SW 1271 (cell line): ENCODE measurements around the gene NHSL1.
A peak's percentile ranks its signal among the peaks of the same experiment; 100 is the strongest.
"Not testable (repeated sequence)": the region's sequence is repeated elsewhere in the genome, so short reads cannot be mapped to it uniquely, and the experiment has no call there.

Source experiments
- DNase-seq, 2 experiments: peaks; one replicate each; lab custom pipeline; 2025; lab: John Stamatoyannopoulos, UW

Gene NHSL1

DNA sequence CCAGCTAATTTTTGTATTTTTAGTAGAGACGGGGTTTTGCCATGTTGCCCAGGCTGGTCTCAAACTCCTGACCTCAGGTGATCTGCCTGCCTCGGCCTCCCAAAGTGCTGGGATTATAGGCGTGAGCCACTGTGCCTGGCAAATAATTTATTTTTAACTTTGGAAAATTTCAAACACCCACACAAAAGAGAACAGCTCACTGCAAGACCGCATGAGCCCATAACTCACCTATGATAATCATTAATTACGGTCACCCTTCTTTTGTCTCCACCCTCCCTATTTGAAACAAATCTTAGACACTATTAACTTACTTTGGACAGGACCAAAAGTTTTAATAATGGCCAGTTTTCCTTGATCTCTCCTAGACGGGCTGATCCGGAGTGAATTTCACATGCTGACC lies 74.0 kb downstream of the NHSL1 start:
- DNase-seq = not testable (repeated sequence)

DNA sequence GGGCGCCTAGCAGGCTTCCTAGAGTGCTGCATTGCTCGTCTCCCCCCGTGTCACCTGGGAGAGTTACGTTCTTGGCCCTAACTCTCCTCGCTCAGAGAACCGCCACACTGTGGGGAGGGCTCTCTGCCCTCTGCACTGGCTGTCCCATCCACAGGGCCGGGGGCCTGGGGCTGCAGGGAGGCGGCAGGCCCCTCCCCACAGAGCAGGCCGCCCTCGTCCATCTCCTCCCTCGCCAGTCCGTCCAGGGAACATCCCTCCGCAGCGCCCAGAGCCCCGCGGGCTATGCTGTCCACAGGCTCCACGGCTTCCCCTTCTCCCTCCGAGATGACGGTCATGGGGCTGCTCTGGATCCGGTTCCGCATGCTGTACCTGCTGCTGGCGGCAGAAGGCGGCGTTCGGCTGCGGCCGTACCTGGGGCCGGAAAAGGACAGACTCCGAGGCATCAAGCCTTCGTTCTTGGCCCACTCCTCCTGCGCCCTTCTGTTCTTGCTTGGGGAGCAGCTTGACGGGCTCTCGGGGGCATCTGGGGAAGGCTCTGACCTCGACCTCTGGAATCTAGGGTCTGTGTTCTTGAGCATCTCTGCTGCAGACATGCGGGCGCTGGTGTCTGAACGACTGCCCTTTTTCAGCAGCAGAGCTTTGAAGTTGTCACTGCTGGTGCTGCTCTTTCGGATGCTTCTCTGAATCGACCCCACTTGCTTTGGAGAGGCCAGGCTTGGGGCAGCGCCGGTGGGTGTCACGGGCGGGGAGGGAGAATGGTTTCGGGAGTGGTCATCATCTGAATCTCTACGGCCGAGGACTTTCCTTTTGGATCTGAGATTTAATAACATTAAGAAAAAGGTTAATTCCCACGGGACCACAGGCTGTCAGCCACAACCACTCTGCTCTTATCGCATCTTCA lies 75.0 kb downstream of the NHSL1 start:
- DNase-seq = no peak

DNA sequence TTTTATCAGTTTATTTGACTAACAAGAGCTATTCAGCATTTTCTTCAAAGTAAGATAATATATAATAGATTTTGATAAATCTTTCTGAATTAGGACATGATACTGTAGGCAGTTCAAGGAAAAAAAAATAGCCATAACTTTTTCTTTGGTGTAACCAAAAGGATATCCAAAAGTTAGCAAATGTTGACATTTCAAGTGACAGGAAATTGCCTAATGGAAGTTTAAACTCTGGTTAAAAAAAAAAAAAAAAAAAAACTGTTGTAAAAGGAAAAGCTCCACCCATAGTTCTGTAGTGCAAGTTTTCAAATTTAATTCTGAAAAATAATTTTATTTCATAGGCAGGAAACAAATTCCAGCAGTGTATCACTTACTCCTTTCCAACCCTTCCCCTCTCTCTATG lies 76.4 kb downstream of the NHSL1 start:
- DNase-seq = no peak

DNA sequence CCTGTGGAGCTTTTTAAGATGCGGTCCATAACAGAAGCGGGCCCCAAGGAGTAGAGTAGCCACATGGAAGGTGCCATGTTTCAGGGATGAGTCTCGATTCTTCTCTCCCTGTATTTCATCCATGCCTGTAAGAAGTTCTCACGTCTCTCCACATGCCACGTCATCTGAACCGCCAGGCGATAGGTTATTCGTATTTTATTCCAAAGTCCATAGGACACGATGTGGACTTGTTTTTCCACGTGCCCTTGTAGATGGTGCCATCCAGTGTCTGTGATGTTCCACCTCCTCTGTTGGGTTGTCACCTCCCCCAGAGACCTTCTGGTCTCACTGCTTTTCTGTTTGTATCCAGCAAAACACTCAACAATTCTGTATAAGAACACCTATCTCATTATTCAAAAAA lies 77.7 kb downstream of the NHSL1 start:
- DNase-seq = no peak

DNA sequence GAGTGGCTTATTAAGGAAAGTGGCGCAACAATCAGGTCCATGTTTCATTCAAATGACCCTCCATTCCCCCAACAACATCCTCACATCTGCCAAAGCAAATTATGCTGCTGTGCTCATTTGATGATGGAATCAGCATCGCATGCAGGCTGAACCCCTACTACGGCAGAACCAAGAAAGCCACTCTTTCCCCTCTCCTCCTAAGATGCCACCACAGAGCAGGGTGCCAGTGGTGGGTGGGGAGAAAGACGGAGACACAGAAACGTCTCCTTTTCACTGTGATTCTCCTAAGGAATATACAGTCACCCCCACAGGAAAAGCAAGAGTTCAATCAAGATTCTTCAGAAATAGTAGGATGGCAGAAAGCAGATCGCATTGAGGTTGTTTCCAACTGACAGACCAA lies 78.2 kb downstream of the NHSL1 start:
- DNase-seq = no peak

DNA sequence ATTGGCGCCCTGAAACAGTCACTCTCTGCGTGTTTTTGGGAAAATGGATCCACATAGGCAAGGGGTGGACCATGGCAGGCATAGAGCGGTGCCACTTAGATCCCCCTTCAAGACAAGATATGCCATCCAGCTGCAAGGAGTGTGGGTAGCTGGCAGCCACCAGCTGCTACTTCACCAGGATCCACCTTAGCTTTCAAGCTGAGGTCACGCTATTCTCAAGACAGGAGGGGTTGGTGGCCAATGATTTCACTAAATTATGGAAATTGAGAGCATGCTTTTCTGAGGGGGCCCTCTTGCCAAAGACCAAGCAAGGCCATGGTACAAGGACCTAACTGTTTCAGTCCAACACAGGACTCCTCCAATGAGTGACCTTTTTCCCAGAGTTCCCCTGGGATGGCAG lies 78.9 kb downstream of the NHSL1 start:
- DNase-seq = no peak

DNA sequence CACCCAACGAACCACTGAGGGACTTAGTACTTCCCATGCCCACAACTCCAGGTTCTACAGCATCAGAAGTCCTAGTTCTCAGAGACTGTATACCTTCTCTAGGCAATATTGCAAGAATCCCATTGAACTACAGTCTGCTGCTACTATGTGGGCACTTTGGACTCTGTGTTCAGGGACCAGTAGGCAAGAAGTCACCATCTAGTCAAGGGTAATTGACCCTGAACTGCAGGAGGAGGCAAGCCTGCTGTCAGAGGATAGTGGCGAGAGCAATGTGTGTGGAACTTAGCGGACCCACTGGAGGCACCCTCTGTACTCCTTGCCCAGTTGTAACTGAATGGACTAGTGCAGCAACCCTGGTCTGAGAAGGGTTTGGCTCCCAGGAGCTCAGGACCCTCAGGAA lies 79.5 kb downstream of the NHSL1 start:
- DNase-seq = no peak

DNA sequence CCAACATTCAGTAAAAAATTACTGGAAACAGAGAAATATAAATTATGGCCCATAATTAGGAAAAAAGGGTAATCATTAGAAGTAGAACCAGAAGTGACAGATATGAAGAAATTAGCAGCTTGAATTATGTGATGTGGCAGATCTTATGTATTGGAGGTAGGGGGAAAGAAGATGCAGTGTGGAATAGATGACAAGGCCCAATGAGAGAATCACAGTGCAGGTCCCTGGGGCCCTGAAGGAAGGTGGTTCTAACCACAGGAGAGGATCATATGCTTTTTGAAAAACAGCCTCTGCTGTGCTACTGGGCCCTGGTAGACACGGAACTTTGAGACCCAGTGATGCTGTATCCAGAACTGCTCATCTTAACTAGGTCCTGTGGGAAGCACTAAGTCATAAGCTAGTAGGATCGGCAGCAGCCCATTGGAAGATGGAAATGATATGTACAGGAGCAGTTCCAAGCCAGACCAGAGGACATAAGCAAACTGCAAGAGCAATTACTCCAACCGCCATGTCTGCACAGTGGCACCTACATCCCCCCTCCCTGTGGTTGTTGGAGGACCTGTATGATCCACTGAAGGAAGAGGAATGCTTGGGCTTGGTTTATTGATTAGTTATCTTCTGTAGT lies 81.1 kb downstream of the NHSL1 start:
- no peak for DNase-seq

DNA sequence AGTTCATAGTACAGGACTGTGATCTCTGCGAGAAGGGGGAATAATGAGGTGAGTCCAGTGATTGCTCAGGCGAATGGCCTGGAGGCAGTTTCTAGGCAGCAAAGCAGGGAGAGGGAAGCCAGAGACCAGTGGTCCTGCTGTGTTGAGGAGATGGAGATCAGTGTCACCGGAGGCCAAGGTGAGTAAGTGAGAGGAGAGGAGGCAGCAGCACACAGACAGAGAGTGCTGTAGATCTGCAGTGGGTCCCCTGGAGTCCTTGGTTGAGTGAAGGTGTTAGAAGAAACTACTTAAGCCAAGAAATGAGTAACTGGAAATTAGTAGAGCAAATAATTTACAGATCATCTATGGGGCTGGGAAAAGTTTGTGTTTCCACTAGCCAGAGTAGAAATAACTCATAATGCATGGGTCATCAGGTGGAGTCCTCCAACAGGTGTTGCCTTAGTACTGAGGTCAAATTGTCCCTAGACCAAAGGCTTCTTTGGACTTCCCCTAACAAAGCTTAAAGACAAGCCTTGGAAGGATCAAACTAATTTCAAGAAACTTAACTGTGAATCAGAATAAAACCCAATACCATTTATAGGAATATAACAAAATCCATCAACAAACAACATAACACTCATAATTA lies 81.7 kb downstream of the NHSL1 start:
- DNase-seq = no peak

DNA sequence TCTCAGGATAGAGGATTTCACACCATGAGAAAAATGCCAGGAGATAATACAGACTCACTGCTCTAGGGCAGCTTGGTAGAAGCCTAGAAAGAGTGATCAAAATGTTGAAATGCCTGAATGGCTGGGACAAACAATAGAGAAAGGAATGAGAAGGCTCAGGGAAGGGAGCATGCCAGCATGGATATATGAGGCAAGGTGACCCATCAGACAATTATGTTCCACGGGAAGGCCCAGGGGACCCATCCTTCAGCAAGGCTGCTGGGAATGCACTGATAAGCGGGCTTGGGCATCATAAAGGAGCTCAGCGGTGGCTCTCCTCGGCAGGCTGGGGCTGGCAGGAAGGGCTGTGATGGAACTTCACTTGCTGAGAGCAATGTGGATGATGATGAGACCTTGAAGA lies 83.1 kb downstream of the NHSL1 start:
- no peak for DNase-seq

DNA sequence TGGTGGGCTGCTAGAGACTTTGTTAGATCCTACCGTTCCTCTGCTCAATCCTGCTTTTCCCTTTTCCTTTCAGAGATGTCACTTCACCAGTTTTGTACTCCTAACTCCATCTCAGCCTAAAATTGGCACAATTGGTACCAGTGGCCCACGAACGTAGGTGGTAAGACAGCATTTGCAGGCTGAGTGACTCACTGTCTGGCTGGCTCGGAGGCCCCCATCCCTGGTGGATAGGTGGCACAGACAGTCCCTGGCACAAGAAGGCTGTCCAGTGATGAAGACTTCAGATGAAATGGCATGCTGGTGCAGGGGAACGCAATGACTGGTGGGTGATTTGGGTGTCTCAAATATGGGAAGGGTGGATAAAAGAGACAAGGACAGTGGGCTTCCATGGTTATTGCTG lies 84.2 kb downstream of the NHSL1 start:
- no peak for DNase-seq

DNA sequence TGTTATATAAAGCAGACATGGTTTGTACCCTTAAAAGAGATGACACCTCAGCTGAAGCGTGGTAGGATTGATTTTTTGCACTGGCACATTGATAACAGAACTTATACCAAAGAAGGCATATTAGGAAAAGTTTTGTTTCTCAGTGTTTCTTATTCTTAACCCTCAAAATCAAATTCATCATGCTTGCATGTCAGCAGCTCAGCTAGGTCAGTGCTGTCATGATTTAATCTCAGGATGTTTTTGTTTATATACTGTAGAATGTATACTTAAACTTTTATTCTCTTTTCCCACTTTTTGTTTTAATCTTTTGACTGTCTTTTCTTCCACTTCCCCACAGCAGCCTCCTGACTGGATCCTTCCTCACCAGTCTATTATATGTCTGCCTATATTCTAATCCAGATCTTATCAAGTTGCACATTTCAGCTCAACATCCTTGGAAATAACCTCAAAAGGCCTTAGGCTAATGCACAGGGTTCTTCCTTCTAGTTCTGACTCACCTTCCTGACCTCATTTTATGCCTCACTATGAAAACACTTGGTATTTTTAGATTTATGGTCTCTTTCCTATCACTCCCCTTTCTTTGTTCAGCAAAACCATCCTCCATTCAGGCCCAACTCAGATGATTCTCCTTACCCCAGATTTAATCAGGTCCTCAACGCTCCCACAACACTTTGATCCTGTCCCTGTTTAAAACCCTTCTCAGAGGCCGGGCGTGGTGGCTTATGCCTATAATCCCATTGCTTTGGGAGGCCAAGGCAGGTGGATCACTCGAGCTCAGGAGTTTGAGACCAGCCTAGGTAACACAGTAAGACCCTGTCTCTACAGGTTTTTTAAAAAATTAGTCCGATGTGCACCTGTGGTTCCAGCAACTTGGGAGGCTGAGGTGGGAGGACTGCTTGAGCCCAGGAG lies 88.1 kb downstream of the NHSL1 start:
- peak in 1 of 2 experiments; percentile 48 for DNase-seq

DNA sequence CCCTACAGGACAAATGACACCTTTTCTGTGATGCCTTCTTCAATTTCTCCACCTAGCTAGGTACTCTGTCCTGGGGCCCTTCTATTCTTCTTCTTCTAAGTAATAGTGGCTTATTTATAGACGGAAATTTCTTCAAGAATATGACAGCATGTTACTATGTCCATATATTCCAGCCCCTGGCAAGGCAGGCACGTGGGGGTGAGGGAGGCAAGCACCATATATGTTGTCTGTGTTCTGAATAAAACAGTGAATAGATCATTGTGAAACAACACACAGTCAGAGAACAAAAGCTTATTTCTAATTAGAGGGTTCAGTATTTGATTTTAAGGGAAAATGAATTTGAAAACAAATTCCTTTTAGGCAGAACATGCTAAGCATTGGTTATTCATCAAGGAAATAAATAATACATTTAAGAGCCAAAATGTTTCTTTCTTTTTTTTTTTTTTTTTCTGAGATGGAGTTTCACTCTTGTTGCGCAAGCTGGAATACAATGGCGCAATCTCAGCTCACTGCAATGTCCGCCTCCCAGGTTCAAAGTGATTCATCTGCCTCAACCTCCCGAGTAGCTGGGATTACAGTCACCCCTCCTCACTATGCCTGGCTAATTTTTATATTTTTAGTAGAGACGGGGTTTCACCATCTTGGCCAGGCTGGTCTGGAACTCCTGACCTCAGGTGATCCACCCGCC lies 89.1 kb downstream of the NHSL1 start:
- no peak for DNase-seq

DNA sequence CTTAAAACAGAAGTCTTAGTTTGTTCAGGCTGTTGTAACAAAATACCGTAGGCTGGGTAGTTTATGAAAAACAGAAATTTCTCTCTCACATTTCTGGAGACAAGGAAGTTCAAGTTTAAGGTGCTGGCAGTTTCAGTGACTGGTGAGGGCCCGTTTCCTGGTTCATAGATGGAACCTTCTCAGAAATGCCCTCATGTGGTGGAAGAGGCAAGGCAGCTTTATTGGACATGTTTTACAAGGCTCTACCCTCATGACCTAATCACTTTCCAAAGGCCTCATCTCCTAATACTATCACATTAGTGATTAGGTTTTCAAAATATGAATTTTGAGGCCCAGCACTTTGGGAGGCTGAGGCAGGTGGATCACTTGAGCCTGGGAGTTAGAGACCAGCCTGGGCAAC lies 92.9 kb downstream of the NHSL1 start:
- no peak for DNase-seq

DNA sequence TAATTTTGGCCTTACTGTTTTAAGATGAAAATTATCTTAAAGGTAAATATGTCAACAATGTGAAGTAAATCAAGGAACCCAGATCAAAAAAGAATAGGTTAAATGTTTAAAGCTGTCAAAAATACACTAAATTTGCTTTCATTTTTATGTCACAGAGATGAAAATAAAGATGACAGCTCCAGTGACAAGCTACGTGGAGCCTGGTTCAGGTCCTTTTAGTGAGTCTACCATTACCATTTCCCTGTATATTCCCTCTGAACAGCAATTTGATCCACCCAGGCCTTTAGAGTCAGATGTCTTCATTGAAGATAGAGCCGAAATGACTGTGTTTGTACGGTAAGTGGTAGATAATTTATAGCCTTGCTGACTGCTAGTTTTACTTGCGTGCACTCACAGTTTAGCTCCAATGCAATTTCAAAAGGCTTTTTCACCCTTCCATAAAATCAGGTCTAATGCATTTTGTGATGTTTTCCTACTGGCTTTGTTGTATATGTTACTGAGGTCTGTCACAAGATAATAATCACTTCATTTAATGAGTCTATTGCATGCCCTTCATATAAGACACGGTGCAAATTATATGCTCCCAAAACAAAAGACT lies 93.4 kb downstream of the NHSL1 start:
- DNase-seq = no peak

DNA sequence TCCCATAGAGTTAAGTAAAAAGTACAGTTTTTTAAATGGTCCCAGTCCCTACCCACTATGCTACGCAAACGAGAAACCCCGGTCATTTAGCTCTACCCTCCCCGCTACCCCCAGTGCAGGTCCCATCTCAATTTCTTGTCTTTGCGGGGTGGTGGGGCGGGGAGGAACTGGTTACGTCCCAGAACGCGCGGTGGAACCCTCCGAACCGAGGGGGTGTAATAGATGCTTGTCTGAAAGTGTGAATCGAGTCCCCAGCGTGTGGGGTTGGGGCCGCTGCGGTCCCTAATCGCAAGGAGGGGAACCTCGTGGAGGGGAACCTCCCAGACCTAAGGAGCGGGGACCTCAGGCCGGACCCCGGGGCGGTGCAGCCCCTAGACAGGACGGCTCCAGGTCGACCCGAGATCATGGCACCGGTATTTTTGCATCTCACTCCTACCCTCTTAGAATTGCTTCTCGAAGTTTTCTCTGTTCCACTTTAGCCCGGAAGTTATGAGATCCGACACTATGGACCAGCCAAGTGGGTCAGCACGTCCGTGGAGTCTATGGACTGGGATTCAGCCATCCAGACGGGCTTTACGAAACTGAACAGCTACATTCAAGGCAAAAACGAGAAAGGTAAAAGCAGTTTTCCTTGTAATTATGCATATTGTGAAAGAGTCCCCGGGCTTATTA lies 94.5 kb downstream of the NHSL1 start:
- DNase-seq = no peak

DNA sequence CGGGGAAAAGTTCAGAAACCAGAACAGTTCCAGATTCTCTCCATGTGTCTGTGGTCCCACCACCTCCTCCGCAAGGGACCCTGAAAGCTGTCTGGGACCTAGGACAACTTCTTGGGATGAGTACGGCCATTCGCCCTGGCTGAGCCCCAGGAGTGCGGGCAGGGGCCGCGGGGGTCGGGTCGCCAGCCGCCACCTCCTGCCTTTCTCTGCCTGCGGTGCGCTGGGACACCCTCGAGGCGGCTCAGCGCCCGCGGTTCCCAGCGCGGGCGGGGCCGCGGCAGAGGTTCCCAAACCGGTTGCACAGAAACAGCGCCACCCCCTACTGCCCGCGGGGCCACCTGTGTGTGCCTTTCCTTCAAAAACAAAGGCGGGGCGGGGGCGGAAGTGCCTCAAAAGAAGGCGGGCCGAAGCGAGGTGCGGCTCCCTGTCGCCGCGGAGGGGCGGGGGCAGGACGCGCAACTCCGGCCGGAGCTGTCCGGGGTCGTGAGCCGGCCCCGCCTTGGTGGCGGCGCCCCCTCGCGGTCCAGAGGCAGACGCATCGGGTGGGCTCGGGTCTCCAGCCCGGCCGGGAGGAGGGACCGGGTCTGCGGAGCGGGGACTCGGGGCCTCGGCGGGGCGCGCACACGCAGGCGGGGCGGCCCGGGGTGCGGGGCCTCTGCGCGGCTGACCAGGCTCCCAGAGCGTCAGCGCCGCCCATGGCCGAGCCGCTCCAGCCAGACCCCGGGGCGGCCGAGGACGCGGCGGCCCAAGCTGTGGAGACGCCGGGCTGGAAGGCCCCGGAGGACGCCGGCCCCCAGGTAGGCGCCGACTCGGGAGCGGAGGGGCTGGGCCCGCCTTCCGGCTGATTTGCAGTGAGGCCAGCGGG lies 95.3 kb downstream of the NHSL1 start, which contains the start of gene HEBP2:
HEBP2 (plus strand) TSS at position 423 of the 865 bp plus-strand sequence; CDS start at position 696, 273 bp downstream.
- DNase-seq = peak; percentile 59 to 85

DNA sequence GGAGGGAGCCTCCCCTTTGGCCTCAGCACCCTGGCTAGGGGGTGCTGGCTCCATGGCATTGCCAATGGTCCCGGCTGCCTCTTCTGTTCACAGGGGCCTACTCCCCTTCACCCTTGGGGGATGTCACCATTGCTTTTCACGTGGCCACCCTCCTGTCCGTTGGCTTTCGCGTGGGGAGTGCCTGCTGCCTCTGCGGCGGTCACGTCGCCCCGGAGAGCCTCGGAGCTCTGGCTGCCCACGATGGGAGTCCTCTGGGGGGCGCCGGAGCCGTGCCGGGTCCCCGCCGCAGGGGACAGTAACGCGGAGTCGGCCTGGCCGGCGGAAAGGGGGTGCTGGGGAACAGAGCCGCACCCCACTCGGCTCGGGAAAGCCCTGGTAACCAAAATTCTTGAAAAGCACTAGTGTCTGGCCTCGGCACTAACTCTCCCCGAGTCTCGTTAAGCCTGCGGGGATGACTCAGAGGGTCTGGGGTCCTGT lies 95.9 kb downstream of the NHSL1 start:
- DNase-seq = peak in 1 of 2 experiments; percentile 26

DNA sequence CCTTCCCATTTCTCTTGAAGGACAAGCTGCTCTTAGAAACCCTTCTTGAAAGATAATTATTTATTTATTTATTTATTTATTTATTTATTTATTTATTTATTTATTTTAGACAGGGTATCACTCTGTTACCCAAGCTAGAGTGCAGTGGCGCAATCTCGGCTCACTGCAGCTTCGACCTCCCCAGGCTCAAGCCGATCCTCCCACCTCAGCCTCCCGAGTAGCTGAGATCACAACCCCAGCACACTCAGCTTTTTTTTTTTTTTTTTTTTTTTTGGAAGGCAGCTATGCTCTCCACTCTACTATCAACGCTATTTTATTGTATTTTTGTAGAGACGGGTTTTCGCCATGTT lies 96.5 kb downstream of the NHSL1 start:
- no peak for DNase-seq
